GM20000 (cell line): ENCODE measurements around the gene DNAH1.
A peak's percentile ranks its signal among the peaks of the same experiment; 100 is the strongest.

Experiments
- DNase-seq: peaks from one replicate; pipeline ENCODE4 v3.0.0; 2012; ENCODE audit warnings: low spot score
- TF ChIP-seq, protein P1 (sequence below): IDR thresholded peaks from 2 replicates; pipeline ENCODE4 v1.5.1; 2012; ENCODE audit warnings: mild to moderate bottlenecking, control low read depth; ENCODE audit errors: extremely low read depth, missing control alignments

DNAH1 gene

DNA sequence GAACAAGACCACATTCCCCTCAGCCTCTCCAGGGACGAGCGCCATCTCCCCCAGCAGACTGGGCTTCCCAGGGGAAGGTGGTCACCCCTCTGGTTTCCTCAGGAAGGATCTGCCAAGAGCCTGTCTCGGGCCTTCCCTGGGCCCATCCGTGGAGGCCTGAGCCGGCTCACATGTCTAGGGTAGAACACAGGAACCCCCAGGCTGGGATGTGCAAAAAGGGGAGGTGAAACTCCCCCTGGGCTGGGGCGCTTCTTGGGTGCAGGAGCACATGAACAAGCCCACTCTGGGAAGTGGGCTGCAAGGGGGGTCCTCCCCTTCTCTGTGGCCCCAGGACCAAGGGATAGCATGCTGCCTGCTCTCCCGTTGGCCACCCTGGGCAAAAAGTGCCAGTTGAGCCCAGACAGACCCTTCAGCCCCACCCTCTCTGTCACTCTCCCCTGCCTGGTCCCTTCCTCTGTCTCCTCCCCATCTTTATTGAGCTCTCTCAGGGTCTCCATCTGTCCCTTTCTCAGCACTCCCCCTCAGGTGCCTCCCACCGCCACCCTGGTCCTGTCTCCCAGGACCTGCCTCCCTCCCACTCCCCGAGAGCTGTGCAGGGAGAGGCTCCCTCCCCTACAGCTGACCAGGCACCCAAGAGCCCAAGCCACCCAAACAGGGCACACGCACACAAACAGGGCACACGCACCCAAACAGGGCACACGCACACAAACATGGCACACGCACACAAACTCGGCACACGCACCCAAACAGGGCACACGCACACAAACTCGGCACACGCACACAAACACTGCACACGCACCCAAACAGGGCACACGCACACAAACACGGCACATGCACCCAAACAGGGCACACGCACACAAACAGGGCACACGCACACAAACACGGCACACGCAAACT lies 127.9 kb downstream of the DNAH1 start:
- no peak for DNase-seq
- TF ChIP-seq, protein P1, sequence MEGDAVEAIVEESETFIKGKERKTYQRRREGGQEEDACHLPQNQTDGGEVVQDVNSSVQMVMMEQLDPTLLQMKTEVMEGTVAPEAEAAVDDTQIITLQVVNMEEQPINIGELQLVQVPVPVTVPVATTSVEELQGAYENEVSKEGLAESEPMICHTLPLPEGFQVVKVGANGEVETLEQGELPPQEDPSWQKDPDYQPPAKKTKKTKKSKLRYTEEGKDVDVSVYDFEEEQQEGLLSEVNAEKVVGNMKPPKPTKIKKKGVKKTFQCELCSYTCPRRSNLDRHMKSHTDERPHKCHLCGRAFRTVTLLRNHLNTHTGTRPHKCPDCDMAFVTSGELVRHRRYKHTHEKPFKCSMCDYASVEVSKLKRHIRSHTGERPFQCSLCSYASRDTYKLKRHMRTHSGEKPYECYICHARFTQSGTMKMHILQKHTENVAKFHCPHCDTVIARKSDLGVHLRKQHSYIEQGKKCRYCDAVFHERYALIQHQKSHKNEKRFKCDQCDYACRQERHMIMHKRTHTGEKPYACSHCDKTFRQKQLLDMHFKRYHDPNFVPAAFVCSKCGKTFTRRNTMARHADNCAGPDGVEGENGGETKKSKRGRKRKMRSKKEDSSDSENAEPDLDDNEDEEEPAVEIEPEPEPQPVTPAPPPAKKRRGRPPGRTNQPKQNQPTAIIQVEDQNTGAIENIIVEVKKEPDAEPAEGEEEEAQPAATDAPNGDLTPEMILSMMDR, result no peak

DNA sequence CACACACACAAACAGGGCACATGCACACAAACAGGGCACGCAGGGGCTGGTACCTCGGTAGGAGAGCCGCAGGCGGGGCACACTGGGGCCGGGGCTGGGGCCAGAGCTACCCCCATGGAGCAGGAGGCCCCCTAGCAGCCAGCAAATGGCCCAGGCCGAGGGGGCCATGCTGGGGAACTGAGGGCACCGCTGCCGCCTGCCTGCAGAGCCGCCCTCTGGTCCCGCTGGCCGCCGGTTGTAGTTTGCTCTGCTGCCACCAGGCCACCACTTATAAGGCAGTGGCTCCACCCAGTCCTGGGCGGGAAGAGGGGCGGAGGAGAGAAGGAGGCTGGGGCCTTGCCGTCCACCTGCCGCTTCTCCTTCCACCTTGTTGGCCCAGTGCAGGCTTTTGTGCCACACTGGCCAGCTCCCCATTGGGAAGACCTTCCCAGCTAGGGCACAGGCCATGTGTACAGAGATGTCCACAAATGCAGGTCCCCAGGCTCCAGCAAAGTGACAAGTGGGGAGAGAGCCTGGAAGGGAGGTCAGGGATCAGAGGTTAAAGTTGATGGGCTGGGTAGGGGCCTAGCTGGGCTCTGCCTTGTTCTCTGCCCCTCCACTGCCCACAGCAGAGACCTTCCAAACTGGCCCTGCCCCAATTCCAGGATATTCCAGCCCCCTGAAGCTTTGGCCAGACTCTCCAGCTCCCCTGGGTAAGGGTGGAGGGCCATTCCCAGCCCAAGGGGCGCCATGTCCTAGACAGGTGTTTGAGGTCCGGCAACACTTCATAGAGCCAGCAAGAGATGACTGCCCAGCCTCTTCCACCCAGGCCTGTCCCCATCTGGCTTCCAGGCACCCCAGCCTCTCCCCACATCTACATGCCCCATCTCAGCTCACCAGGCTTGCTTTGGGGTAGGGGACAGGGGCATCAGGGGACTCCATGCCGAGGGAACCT lies 129.0 kb downstream of the DNAH1 start, which contains the start of gene SEMA3G:
SEMA3G (minus strand) TSS at position 244 of the 934 bp plus-strand sequence; CDS start at position 168, 76 bp downstream.
- peak; percentile 83 for DNase-seq
- TF ChIP-seq, protein P1, result peak; percentile 15

DNA sequence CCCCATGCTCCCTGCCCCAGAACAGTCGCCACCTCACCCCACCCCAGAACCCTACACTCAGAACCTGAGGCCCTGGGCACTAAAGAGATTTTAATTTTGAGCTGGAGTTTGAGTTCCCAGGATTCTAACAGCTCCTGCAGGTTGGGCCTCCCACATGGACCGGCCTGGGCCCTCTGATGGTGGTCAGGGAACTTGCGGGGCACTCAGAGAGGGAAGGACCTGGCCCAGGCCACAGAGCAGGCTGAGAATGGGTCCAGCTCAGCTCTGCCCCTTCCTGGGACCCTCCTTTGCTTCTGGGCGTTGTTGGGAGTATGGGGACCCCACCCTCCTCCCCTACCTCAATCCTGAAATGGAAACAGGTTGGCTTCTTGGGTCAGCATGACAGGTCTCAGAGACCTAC lies 129.9 kb downstream of the DNAH1 start:
- DNase-seq, result no peak
- TF ChIP-seq, protein P1, result no peak

DNA sequence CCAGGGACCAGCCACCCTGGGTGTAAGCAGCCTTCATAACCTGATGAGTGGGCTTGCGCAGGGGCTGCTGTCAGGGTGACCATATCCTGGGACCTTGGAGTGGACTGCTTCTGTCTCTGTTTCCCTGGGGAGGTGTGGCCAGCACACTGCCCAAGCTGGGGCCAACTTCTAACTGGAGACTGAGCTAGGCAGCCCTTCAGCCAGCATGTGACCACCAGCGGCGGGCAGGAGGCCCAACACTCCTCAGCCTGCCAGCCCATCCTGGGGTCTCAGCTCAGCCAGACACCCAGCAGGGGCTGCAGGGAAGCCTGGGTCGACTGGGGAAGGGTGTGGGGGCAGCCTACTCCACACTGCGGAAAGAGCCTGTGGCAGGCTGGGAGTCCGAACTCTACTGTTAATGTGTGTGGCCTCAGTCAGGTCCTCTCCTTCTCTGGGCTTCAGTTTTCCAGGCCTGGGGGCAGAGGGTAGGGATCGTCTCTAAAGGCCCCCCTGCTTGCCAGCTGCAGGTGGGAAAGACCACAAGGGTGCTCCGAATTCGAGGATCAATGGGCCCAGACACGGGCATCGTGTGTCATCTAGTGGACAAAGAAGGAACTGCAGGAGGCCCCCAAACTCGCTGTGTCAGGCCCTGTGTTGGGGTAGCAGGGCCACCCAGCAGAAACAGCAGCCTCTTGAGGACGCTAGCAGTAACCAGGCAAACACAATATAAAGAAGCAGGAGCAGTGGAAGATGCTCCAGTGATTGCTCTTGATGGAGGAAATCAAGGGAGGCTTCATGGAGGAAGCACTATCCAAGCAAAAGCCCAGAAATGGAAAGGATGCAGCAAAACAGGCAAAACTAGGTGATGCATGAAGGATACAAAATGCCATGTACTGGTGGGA lies 130.8 kb downstream of the DNAH1 start:
- peak; percentile 81 for DNase-seq

DNA sequence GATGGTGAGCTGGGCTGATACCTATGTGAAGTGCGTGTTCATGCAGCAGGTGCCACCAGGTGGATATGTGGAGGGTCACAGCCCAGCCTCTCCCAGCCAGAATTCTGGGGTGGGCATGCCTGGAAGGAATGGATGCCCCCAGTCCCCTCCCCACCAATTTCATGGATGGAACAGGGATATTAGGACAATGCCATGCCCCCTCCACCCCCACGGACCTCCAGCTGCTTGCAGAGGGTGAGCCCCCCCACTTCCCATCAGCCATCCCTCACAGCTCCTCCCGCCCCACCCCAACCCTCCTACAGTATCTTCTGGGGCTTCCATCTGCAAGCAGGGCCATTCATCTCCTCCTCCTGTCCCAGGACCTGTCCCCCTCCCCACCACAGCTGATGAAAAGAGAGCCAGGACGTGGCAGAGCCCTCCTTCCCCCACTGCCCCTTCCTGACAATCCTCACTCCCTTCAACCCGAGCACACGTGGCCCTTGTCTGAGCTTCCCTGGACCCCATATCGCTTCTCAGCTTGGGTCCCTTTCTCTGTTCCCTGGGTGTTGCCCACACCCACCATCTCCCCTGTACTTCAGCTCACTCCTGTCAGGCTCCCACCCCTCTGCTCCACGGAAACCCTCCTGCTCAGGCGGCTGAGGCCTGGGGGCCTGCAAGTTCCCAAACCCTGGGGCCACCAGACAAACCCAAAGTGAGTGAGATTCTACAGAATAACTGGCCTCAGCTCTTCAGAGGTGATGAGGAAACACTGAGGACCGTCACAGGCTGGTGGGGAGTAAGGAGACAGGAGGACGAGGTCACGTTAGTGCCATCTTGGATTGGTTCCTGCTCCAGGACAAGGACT lies 131.6 kb downstream of the DNAH1 start:
- TF ChIP-seq, protein P1, result no peak
- DNase-seq, result no peak

More for the DNA sequence above, 130.8 kb downstream of the DNAH1 start:
- TF ChIP-seq, protein P1, result peak; percentile 94
